ENCODE results near the gene SLC39A8. TPM values are rescaled to one million over a fixed set of nuclear protein-coding genes. Genes with fewer than 3 reads are reported as not detected.

SLC39A8 gene
- polyA plus RNA-seq, 1 of the 3 experiments (the other 2 are of a cell fraction): 1.5 TPM

GRCh38 chr4:102250341-102250740 lies 94.9 kb downstream of the SLC39A8 start:
- Histone ChIP-seq H3K36me3 (replicated peaks in 1 of 2; ENCODE audit: control insufficient read depth in 1 of 2, insufficient read depth in 2 of 2, low read length in 1 of 2) (no peaks in the 10 kb centered on the region), H3K4me2 (no peak overlapping the region), H3K9me2 (no peaks in the 10 kb centered on the region), H3K4me1 (ENCODE audit: control insufficient read depth in 1 of 2, insufficient read depth in 2 of 2, low read depth in 1 of 2, low read length in 1 of 2) (no peaks in the 10 kb centered on the region), H3K9me3 (no peaks in the 10 kb centered on the region), H3K27ac (ENCODE audit: low read depth in 2 of 2, low read length in 1 of 2) (no peak overlapping the region), H3K79me2 (ENCODE audit: insufficient read depth) (no peaks in the 10 kb centered on the region), H3K9ac (no peak overlapping the region), H3K4me3 (ENCODE audit: low read depth in 2 of 2, low read length in 1 of 2) (no peak overlapping the region), H3F3A (replicated peaks; ENCODE audit: insufficient read depth) (peaks cover 4% of the 10 kb centered on the region), H2AFZ (ENCODE audit: low read depth) (no peak overlapping the region), H4K20me1 (ENCODE audit: insufficient read depth) (no peaks in the 10 kb centered on the region), H3K27me3 (ENCODE audit: insufficient read depth) (no peaks in the 10 kb centered on the region)
- DNase-seq: no peak
- TF ChIP-seq ELF1 (IDR thresholded peaks at IDR 0.05) (no peak), YY1 (IDR thresholded peaks at IDR 0.05; ENCODE audit: low read depth) (no peak), FOXJ3 (CRISPR knock-in tag; IDR thresholded peaks at IDR 0.05) (no peak), NRF1 (IDR thresholded peaks at IDR 0.05; ENCODE audit: low read depth, low read length) (no peak), CTCF (IDR thresholded peaks at IDR 0.05) (no peak), GABPA (IDR thresholded peaks at IDR 0.05; ENCODE audit: low read depth) (no peak), EP300 (IDR thresholded peaks at IDR 0.05; ENCODE audit: borderline replicate concordance in 1 of 2, low read depth in 1 of 2, low read length in 1 of 2) (no peak), RXRA (IDR thresholded peaks at IDR 0.05; ENCODE audit: borderline replicate concordance, low read depth) (no peak)
- WGBS (ENCODE audit: low lambda C conversion rate): 100% methylated on average over 4 of the region's 26 CpGs
- CTCF ChIA-PET: no interaction called here
- POLR2A ChIA-PET: no interaction called here

DNA sequence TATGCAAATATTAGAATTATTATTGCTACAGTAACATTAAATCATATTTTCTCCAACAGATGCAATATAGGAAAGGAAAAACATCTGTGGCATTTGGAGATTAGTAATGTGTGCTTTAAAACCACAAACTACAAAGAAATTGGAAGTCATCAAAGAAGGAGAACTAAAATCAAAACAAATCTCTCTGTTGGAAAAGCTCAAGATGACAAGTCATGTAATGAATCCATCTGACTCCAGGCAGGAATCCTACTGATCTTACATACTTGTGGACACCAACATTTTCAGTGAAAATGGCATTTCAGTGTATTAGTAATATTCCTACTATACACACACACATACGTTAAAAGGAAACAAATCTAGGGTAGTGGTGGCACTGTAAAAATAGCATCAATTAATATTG lies 98.2 kb downstream of the SLC39A8 start:
- no peak overlapping the region for H3K4me3 ChIP-seq (ENCODE audit: low read depth in 2 of 2, low read length in 1 of 2)
- H3K27ac ChIP-seq (ENCODE audit: low read depth in 2 of 2, low read length in 1 of 2): no peak overlapping the region
- no peaks in the 10 kb centered on the region for H3K9me3 ChIP-seq
- no peaks in the 10 kb centered on the region for H3K4me1 ChIP-seq (ENCODE audit: control insufficient read depth in 1 of 2, insufficient read depth in 2 of 2, low read depth in 1 of 2, low read length in 1 of 2)
- no peak overlapping the region for H3K4me2 ChIP-seq
- no peaks in the 10 kb centered on the region for H3K27me3 ChIP-seq (ENCODE audit: insufficient read depth)
- H3K36me3 ChIP-seq (replicated peaks in 1 of 2; ENCODE audit: control insufficient read depth in 1 of 2, insufficient read depth in 2 of 2, low read length in 1 of 2): no peaks in the 10 kb centered on the region
- ChIA-PET CTCF (interaction anchor here (0.8 to 1.5 kb wide), 3 partner anchors 8 to 11 kb away, joined by 3 read pairs; no protein-coding TSS in a partner anchor), POLR2A (no interaction called here)
- peaks cover 4% of the 10 kb centered on the region for H3F3A ChIP-seq (replicated peaks; ENCODE audit: insufficient read depth)
- no peak overlapping the region for H3K9ac ChIP-seq
- H4K20me1 ChIP-seq (ENCODE audit: insufficient read depth): no peaks in the 10 kb centered on the region
- H3K9me2 ChIP-seq: no peaks in the 10 kb centered on the region
- no peak overlapping the region for H2AFZ ChIP-seq (ENCODE audit: low read depth)
- WGBS (ENCODE audit: low lambda C conversion rate): 58% methylated on average over 1 of the region's 1 CpG
- no peak for DNase-seq
- H3K79me2 ChIP-seq (ENCODE audit: insufficient read depth): no peaks in the 10 kb centered on the region
- TF ChIP-seq TEAD4 (IDR thresholded peaks at IDR 0.05; ENCODE audit: borderline replicate concordance, insufficient read depth) (0 out of 2 replicates have a peak, but pooled peaks have one; percentile 13), EP300 (IDR thresholded peaks at IDR 0.05; ENCODE audit: borderline replicate concordance in 1 of 2, low read depth in 1 of 2, low read length in 1 of 2) (peak in 1 of 2 experiments; percentile 26; a peak in 1 of 4 replicates), TAF1 (IDR thresholded peaks at IDR 0.05; ENCODE audit: borderline replicate concordance, low read depth, low read length) (no peak), MXI1 (IDR thresholded peaks at IDR 0.05; ENCODE audit: low read depth, low read length) (no peak), MEF2A (IDR thresholded peaks at IDR 0.05; ENCODE audit: borderline replicate concordance, low read depth) (no peak), JUND (IDR thresholded peaks at IDR 0.05) (peak; percentile 18; the same call in 1 of the 2 replicates), RFX5 (IDR thresholded peaks at IDR 0.05; ENCODE audit: low read length) (no peak), TCF12 (IDR thresholded peaks at IDR 0.05) (peak; percentile 81), NRF1 (IDR thresholded peaks at IDR 0.05; ENCODE audit: low read depth, low read length) (no peak), RCOR1 (IDR thresholded peaks at IDR 0.05; ENCODE audit: low read length) (no peak), NFIC (IDR thresholded peaks at IDR 0.05; ENCODE audit: borderline replicate concordance) (no peak), MAX (IDR thresholded peaks at IDR 0.05; ENCODE audit: low read depth) (no peak), EZH2phosphoT487 (IDR thresholded peaks at IDR 0.05; ENCODE audit: borderline replicate concordance, low read depth) (no peak), USF2 (IDR thresholded peaks at IDR 0.05; ENCODE audit: borderline replicate concordance, low read depth, low read length) (no peak), SMC3 (IDR thresholded peaks at IDR 0.05; ENCODE audit: low read depth, low read length) (no peak), SIN3A (IDR thresholded peaks at IDR 0.05; ENCODE audit: borderline replicate concordance, low read depth, low read length) (no peak), ELF1 (IDR thresholded peaks at IDR 0.05) (no peak)
- TF ChIP-seq, protein P1, sequence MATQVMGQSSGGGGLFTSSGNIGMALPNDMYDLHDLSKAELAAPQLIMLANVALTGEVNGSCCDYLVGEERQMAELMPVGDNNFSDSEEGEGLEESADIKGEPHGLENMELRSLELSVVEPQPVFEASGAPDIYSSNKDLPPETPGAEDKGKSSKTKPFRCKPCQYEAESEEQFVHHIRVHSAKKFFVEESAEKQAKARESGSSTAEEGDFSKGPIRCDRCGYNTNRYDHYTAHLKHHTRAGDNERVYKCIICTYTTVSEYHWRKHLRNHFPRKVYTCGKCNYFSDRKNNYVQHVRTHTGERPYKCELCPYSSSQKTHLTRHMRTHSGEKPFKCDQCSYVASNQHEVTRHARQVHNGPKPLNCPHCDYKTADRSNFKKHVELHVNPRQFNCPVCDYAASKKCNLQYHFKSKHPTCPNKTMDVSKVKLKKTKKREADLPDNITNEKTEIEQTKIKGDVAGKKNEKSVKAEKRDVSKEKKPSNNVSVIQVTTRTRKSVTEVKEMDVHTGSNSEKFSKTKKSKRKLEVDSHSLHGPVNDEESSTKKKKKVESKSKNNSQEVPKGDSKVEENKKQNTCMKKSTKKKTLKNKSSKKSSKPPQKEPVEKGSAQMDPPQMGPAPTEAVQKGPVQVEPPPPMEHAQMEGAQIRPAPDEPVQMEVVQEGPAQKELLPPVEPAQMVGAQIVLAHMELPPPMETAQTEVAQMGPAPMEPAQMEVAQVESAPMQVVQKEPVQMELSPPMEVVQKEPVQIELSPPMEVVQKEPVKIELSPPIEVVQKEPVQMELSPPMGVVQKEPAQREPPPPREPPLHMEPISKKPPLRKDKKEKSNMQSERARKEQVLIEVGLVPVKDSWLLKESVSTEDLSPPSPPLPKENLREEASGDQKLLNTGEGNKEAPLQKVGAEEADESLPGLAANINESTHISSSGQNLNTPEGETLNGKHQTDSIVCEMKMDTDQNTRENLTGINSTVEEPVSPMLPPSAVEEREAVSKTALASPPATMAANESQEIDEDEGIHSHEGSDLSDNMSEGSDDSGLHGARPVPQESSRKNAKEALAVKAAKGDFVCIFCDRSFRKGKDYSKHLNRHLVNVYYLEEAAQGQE (IDR thresholded peaks at IDR 0.05; ENCODE audit: low read depth, low read length): no peak
